ENCODE results near the gene GFOD1.

GFOD1 gene

GRCh38 chr6:13421425-13422059, 65.9 kb downstream of the GFOD1 start:
- DNase-seq = no peak

DNA sequence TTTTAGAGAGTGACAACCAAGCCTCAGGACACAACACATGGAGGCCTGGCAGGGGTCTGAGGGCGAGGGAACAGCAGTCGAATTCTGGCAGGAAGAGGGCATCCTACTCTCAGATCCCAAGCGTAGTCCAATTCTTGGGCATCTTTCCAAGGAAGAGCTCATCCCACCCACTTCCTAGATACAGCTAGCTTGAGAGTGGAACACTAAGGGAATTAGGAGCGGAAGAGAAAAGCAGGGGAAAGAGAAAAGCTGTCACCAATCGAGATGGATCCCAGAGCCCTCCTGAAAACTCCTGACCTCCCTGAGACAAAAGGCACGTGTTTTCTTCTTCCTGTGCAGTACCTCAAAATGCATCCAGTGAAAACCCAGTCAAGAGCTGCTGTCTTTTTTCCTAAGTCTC, 67.1 kb downstream of the GFOD1 start:
- DNase-seq = no peak

GRCh38 chr6:13419422-13420195, 67.8 kb downstream of the GFOD1 start:
- no peak for DNase-seq

DNA sequence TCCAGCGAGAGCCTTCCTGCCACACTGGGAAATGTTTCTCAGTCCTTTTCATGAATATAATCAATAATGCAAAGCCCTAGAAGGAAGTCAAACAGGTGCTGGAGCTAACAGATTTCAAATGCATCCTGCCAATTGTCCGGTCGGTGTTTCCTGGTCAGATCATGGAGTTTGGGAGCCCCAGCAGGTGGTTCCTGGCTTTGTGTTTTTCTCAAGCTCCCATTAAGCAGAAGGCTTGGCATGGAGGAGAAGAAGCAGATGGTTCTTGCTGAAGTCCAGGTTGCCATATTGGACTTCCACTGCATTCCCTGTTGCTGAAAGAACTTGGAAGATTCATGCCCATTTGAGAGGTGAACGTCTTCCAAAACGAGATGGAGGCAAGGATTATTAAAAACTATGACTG, 68.6 kb downstream of the GFOD1 start:
- no peak for DNase-seq

- DNase-seq = no peak
These were observed 69.4 kb downstream of the GFOD1 start for GRCh38 chr6:13417954-13418353.

DNA sequence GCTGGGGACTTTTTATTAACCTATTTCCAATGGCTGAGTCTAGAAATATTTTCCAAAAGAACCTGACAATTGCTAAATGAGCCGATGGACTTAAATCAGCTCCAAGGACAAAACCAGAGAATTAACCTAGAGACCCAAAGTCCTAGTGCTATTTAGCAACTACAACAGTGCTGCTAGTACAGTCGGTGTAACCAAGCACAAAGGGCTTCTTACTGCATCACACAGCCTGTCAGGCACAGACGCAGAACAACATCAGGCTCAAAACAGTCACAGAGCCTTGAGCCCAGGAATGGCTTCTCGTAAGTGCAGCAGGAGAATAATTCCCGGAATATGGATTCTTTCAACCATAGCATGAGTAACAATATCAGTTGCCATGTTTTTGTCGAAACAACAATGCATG, 70.0 kb downstream of the GFOD1 start:
- no peak for DNase-seq

- no peak for DNase-seq
These were observed 72.1 kb downstream of the GFOD1 start for GRCh38 chr6:13415283-13415682.

DNA sequence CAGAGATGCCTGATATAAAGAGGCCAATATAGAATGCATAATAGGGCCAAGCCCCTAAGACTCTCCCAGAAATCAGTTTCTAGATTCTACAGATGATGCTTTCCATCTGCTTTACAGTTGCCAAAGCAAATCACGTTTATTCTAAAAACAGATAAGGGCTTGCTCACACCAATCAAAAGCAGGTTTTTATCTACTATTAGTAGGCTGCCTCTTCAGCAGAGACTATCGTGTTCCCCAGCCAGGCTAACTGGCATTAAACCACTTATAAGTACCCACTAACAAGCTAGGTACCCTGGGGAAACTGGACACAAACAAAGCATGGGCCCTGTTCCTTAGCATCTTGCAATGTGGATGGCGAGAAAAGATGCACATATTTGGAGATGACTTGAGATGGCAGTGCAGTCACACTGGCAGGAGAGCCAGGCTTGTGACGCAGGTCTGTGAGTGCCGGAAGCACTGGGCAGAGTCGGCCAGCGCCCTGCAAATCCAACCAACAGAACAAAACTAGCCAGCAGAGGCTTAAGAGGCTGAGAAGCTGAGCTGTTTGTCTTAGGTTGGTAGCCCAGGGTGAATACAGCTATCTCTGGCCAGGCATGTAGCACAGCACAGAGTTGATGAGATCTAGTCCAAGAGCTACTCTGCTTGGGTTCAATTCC, 73.4 kb downstream of the GFOD1 start:
- no peak for DNase-seq

DNA sequence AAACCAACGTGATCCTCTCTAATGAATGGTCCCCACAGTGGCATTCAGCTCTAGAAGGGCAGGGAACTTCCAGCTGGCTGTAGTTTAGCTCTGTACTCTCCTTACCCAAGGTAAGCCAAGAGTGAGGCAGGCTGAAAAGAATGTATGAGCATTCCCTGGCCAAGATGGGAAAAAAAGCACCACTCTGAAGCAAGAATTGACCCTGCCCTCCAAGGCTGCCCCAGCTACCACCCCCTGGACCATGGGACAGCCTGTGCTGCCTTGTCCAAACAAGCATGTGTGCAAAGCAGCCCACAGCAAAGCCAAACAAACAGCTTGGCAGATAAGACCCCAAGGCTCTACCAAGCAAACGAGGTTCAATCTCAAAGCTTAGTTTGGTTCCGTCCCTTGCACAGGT, 73.9 kb downstream of the GFOD1 start:
- DNase-seq = no peak

- no peak for DNase-seq
These were observed 74.5 kb downstream of the GFOD1 start for GRCh38 chr6:13412639-13413465.

DNA sequence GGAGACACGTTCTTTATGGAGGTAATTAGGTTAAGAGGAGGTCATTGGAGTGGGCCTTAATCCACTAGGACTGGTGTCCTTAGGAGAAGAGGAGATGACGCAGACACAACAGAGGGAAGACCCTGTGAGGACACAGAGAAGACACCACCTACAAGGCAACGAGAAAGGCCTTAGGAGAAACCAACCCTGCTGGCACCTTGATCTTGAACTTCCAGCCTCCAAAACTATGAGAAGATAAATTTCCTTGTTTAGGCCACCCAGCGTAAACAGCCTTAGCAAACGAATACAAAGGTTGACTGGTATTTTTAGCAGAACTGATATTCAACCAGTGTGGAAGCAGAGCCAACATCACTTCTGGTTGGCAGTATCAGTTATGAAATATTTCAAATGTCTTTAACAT, 75.2 kb downstream of the GFOD1 start:
- DNase-seq = no peak

DNA sequence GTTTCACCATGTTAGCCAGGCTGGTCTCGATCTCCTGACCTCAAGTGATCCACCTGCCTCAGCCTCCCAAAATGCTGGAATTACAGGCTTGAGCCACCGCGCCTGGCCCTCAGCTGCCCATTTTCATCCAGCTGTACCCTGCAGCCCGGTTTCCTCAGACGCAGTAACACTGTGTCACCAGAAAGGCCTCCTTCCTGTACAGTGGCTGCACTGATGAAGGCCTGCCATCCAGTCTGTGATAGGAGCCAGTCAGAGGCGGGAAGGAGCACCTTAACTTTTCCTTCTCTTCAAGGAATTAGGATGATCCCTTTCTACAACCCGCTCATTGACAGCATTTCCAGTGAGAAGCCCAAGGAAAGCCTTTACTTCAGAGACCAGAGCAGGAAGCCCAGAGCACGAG, 75.9 kb downstream of the GFOD1 start:
- no peak for DNase-seq

GRCh38 chr6:13409991-13410390, 77.4 kb downstream of the GFOD1 start:
- DNase-seq = no peak

DNA sequence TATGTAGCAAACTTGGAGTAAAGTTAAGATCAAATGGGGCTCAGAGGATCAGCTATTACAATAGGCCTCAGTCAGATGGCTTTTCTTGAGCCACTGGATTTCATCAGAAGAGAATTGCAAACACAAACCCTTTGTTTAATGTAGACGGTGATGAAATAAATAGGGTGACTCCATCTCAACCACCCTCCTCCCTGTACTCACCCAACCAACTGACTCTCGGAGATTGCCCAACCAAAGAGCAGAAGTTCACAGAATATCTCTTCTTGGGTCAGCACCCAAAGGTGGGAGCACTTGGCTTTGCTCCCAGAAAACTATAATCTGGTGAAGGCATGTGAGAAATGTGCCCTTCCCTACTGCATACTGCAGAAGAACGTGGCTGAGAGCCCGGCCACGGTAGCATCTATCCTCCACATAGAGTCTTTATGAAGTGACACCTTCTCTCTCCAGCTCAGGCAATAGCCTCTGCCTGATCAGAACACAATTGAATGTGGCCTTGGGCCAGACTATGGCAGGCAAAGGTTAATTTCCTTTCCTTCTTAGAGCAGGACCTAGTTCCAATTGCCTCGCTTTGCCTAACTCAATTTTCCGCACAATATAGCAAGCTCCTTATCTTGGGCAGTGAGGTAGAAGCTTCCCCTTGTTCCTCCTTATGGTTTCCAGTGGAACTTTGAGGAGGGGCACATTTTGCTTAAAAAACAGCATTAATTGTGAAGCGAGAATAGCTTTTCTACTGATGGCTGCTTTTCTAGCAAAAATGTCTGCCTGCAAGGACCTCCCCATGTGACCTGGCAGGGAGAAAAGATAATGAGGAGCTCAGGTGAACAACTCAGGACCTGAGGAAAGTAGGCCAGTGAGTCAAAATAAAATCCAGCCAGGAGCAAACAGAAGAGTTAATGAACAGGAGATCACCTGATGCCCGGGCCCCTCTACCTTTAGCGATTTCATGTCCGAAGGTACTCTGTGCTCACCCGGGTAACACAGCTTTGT, 79.4 kb downstream of the GFOD1 start:
- DNase-seq = no peak

DNA sequence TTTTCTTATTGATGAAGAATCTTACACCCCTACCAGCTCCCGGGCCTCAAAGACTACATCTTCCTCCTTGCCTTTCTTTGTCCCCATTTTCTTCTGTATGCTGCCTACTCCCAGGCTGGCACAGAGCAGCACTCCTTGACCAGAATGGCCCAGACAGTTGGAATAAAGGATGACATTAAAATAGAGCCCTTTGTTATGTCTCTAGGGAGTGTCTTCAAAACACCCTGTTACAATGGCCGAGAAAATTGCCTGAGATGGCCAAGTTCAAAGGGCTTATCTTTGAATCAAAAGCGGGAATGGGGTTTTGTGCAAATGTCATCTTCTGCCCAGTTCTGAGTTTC, 80.1 kb downstream of the GFOD1 start:
- DNase-seq = no peak

- no peak for DNase-seq
These were observed 80.6 kb downstream of the GFOD1 start for GRCh38 chr6:13406781-13407180.

DNA sequence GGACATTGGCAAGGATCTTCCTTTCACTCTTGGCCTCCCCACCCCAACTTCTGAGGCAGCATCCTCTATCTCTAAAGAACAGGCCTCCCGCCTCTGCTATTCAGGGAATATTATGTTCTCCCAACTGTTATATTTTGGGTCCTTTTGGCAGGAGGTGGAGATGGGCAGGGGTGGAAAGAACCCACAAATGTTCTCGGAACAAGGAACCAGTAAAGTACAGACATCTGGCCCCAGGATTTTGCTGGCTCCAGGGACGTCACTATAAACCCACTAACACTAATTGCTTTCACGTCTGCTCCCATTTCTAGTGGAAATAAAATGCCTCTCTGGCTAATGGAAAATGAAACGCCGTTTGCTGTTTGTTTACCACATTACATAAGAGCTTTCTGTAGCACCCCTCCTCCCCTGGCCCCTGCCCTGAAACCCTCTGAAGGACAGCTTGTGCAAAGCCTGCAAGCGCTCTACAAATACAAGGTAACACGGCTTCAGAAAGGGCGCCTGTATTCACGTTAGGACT, 81.4 kb downstream of the GFOD1 start:
- no peak for DNase-seq

GRCh38 chr6:13404892-13405254, 82.5 kb downstream of the GFOD1 start:
- no peak for DNase-seq

- DNase-seq = no peak
These were observed 83.0 kb downstream of the GFOD1 start for GRCh38 chr6:13404228-13404891.

GRCh38 chr6:13402711-13403110, 84.7 kb downstream of the GFOD1 start:
- DNase-seq = no peak

DNA sequence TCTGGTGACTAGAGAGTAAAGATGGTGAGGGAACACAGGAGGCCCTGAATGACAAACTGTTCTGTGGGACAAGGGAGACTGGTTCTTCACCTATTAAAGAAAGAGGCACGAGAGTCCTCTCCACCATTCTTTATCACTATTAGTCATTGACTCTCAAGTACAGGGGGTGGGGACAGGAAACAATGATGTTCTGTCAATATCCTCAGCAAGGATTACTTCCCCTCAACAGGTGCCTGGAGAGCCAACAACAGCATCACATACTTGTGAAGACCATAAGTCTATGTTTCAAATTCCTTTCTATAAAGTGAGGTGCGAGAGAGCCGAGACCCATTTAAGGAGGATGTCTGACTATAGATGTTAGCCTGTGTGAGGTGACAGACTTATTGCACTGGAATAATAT, 86.6 kb downstream of the GFOD1 start:
- DNase-seq = no peak

Data from activated effector memory CD4-positive, alpha-beta T cell treated with Interleukin-2 at 50 U/mL for 16 hours (primary cell).